Heart left ventricle (tissue), 16 donors: ENCODE data around the gene ATP13A4. TPM values are rescaled to one million over a fixed set of nuclear protein-coding genes. Genes with fewer than 3 reads are reported as not detected.

ENCODE experiments used
- ATAC-seq, 4 donors: fragments of 200-7000 bp; cut with Tn5 transposase; one replicate each; pipeline ENCODE4 v1.9.1; 2020 to 2022; ENCODE audit warnings: moderate library complexity in 4 of 4, mild to moderate bottlenecking in 3 of 4, moderate number of reproducible peaks in 1 of 4
- DNase-seq, 5 donors: peaks; one replicate each; pipeline ENCODE4 v3.0.0-alpha.2; 2020
- H3K27ac ChIP-seq, 12 donors: fragments of 200-600 bp; sonication (generic) in 4 of 12; one replicate each; pipeline versions ENCODE4 v1.5.0 to v1.8.0; 2016 to 2022; ENCODE audit warnings: mild to moderate bottlenecking in 2 of 12
- H3K27me3 ChIP-seq, 9 donors: fragments of 200-600 bp; sonication (generic) in 2 of 9; one replicate each; pipeline versions ENCODE4 v1.5.1 to v1.8.0; 2016 to 2022; ENCODE audit warnings: mild to moderate bottlenecking in 3 of 9
- H3K36me3 ChIP-seq, 9 donors: fragments of 200-600 bp; sonication (generic) in 2 of 9; one replicate each; pipeline versions ENCODE4 v1.5.0 to v1.8.0; 2018 to 2022; ENCODE audit warnings: mild to moderate bottlenecking in 2 of 9
- H3K4me1 ChIP-seq, 12 donors: fragments of 200-600 bp; sonication (generic) in 4 of 12; one replicate each; pipeline versions ENCODE4 v1.5.0 to v1.8.0; 2016 to 2022; ENCODE audit warnings: mild to moderate bottlenecking in 3 of 12
- H3K4me3 ChIP-seq, 12 donors: fragments of 200-600 bp; sonication (generic) in 4 of 12; one replicate each; pipeline versions ENCODE4 v1.5.0 to v1.8.0; 2017 to 2022; ENCODE audit warnings: mild to moderate bottlenecking in 9 of 12, moderate library complexity in 4 of 12
- H3K9me3 ChIP-seq, 12 donors: fragments of 200-600 bp; sonication (generic) in 4 of 12; one replicate each; pipeline versions ENCODE4 v1.5.0 to v1.8.0; 2016 to 2022; ENCODE audit warnings: mild to moderate bottlenecking in 1 of 12
- CTCF ChIP-seq, 12 donors: fragments of 200-600 bp; sonication (generic) in 4 of 12; IDR thresholded peaks; one replicate each; pipeline versions ENCODE4 v1.5.0 to v1.8.0; 2018 to 2022; ENCODE audit warnings: antibody characterized with exemption in 12 of 12, mild to moderate bottlenecking in 5 of 12
- POLR2A ChIP-seq, 2 donors: fragments of 450-650 bp; IDR thresholded peaks; one replicate each; pipeline ENCODE4 v1.6.1; 2017; ENCODE audit warnings: antibody characterized with exemption in 2 of 2, mild to moderate bottlenecking in 2 of 2, moderate library complexity in 2 of 2
- WGBS, 4 donors: extraction: QIAGEN DNeasy Blood & Tissue Kit in 2 of 4; methylation state at CpG; one replicate each; pipeline versions ENCODE4 v1.1.5 to v1.1.7; 2013 to 2018; 5-methylcytosine and 5-hydroxymethylcytosine counted together
- intact Hi-C, 10 donors: fragments of 100-400 bp; cut with DNase I; formaldehyde crosslinking; loops; one replicate each; pipeline versions ENCODE4 v1.11.1 to v1.14.2; 2022
- polyA plus RNA-seq, 2 donors: library from polyadenylated mRNA; stranded (reverse); fragments of 200-250 nt; gene quantifications; one replicate each; pipeline ENCODE4 v1.2.3, GENCODE V29; 2013
- total RNA-seq, 9 donors: library from RNA; depleted of rRNA in 2 of 9; stranded (reverse); fragments of >200 nt in 2 of 9; fragmentation: NEBNext Ultra II Directional in 3 of 9; extraction: Animal tissue kit (Norgen Biotek cat#: 25700) in 3 of 9; gene quantifications; one replicate each; pipeline versions ENCODE4 v1.1.0 to v1.2.4, GENCODE V29; 2016 to 2023
- donor health status: ischemic (EF 13 %, LVEDD 7.1; RV severe dilation, severe dysfunction).
- donor health status: healthy with polysubstance abuse.
- donor health status: DM: no; HTN: yes; CAD: no.
- donor health status: DM: no; HTN: no; CAD: no.
- donor health status: ischemic (EF 25% LVEDD 6.9; RV normal size, moderate dysfunction).
- donor health status: ischemic (EF 25% LVEDD 5.7; RV mildly dilated, moderate dysfunction).
- donor health status: healthy.
- donor health status: DM: yes; HTN: yes; CAD: no.
- donor health status: ischemic (EF 35%, LVEDD 5.7; RV mildly dilated, moderate dysfunction).
- donor health status: nonischemic (EF 11% LVEDD 7.7; RV severe dilation, severe dysfunction).
- donor health status: DM: yes; HTN: yes; CAD: no.
- donor health status: PGD.
- donor health status: ischemic (EF 29% LVEDD 5.4; RV normal size, mild dysfunction).
- donor health status: nonischemic (EF 23%, LVEDD 6.1; RV moderate dilation, normal function).

ATP13A4 gene
- total and polyA plus RNA-seq, 11 donors: 0.48 to 0.97 (median 0.51) TPM; not detected in 8

- no peak overlapping the region for H3K4me3 ChIP-seq
- no peaks in the 10 kb centered on the region for H3K36me3 ChIP-seq
- H3K27me3 ChIP-seq: no peaks in the 10 kb centered on the region
- H3K4me1 ChIP-seq: peaks cover 0 to 5% (median 0%) of the 10 kb centered on the region in 12 donors
- ATAC-seq: no peak
- intact Hi-C loops: loop anchor here in 6 of 10 donors (5.0 to 10.0 kb wide), 7 partner anchors 99 to 999 kb away; no protein-coding TSS in a partner anchor
- TF ChIP-seq CTCF (IDR thresholded peaks at IDR 0.05): no peak
- TF ChIP-seq POLR2A (IDR thresholded peaks at IDR 0.05): no peak
- H3K9me3 ChIP-seq: no peaks in the 10 kb centered on the region
- no peak for DNase-seq
- 93 to 96% (median 94%) methylated on average over 3 of the region's 3 CpGs for WGBS, 4 donors
- no peak overlapping the region for H3K27ac ChIP-seq
These were observed 8.7 kb upstream of the ATP13A4 start for GRCh38 chr3:193563426-193563825.

GRCh38 chr3:193560870-193561269, 6.2 kb upstream of the ATP13A4 start:
- no peak overlapping the region for H3K27ac ChIP-seq
- no peaks in the 10 kb centered on the region for H3K36me3 ChIP-seq
- no peaks in the 10 kb centered on the region for H3K9me3 ChIP-seq
- H3K4me3 ChIP-seq: no peak overlapping the region
- WGBS, 4 donors: 44 to 58% (median 47%) methylated on average over 4 of the region's 4 CpGs
- DNase-seq (peak in 4 of 5 donors; percentile 8 to 48 (median 30)), ATAC-seq (peak in 3 of 4 donors; percentile 50 to 72 (median 55))
- no peaks in the 10 kb centered on the region for H3K27me3 ChIP-seq
- TF ChIP-seq POLR2A (IDR thresholded peaks at IDR 0.05) (no peak), CTCF (IDR thresholded peaks at IDR 0.05) (no peak)
- intact Hi-C loops: loop anchor here in 6 of 10 donors (5.0 to 10.0 kb wide), 7 partner anchors 96 to 996 kb away; no protein-coding TSS in a partner anchor
- H3K4me1 ChIP-seq: peaks cover 0 to 5% (median 0%) of the 10 kb centered on the region in 12 donors

- TF ChIP-seq CTCF (IDR thresholded peaks at IDR 0.05): no peak
- TF ChIP-seq POLR2A (IDR thresholded peaks at IDR 0.05): no peak
- intact Hi-C loops: loop anchor here in 6 of 10 donors (5.0 to 10.0 kb wide), 7 partner anchors 95 to 995 kb away; no protein-coding TSS in a partner anchor
- 90 to 94% (median 93%) methylated on average over 4 of the region's 4 CpGs for WGBS, 4 donors
- no peaks in the 10 kb centered on the region for H3K27me3 ChIP-seq
- H3K27ac ChIP-seq: no peak overlapping the region
- H3K9me3 ChIP-seq: no peaks in the 10 kb centered on the region
- peaks cover 0 to 5% (median 0%) of the 10 kb centered on the region in 12 donors for H3K4me1 ChIP-seq
- no peak overlapping the region for H3K4me3 ChIP-seq
- ATAC-seq (no peak), DNase-seq (no peak)
- no peaks in the 10 kb centered on the region for H3K36me3 ChIP-seq
These were observed 5.4 kb upstream of the ATP13A4 start for GRCh38 chr3:193560091-193560490.

- DNase-seq (no peak), ATAC-seq (no peak)
- peaks cover 0 to 5% (median 0%) of the 10 kb centered on the region in 12 donors for H3K4me1 ChIP-seq
- no peak for TF ChIP-seq POLR2A (IDR thresholded peaks at IDR 0.05)
- no peak for TF ChIP-seq CTCF (IDR thresholded peaks at IDR 0.05)
- H3K9me3 ChIP-seq: no peaks in the 10 kb centered on the region
- H3K27me3 ChIP-seq: no peaks in the 10 kb centered on the region
- H3K36me3 ChIP-seq: no peaks in the 10 kb centered on the region
- intact Hi-C loops: no loop called here
- H3K4me3 ChIP-seq: no peak overlapping the region
- H3K27ac ChIP-seq: no peak overlapping the region
These were observed 4.4 kb upstream of the ATP13A4 start for GRCh38 chr3:193559100-193559499.
